IMR-90 (cell line): Measurements from ENCODE around the gene GKN2. TPM values are rescaled to one million over a fixed set of nuclear protein-coding genes. Genes with fewer than 3 reads are reported as not detected.
A peak's percentile ranks its signal among the peaks of the same experiment; 100 is the strongest.

ENCODE experiments used
- ATAC-seq: fragments of 200-7000 bp; cut with Tn5 transposase; 2 replicates; pipeline ENCODE4 v1.9.1; 2020; ENCODE audit warnings: low read depth, mild to moderate bottlenecking, moderate library complexity
- BruUV-seq: library from RNA; stranded (reverse); fragments of 400-500 nt; replicated peaks from 2 replicates; lab custom pipeline; 2021; lab: Mats Ljungman, UMichigan
- CTCF ChIA-PET: fragments of 300-600 bp; formaldehyde crosslinking; extraction: SDS; loops from one replicate; lab custom pipeline; 2021; ENCODE audit warnings: antibody characterized with exemption; lab: Yijun Ruan, JAX
- POLR2A ChIA-PET: fragments of 300-600 bp; sonication (Branson Sonifier 250); formaldehyde crosslinking; loops from one replicate; lab custom pipeline; 2022; ENCODE audit warnings: antibody characterized with exemption; ENCODE audit not compliant: unreplicated experiment; lab: Charles Lee
- DNase-seq: peaks from one replicate; pipeline ENCODE4 v3.0.0; 2013
- H2AFZ ChIP-seq: replicated peaks from 2 replicates; pipeline ENCODE3; 2013; ENCODE audit warnings: low read length, mild to moderate bottlenecking; ENCODE audit not compliant: poor library complexity
- H2AK5ac ChIP-seq: 2 replicates; pipeline ENCODE4 v1.6.1; 2013; ENCODE audit warnings: low read depth, low read length, inconsistent platforms
- H2AK9ac ChIP-seq: replicated peaks from 2 replicates; pipeline ENCODE3; 2013; ENCODE audit warnings: mild to moderate bottlenecking, low read depth, low read length, moderate library complexity; ENCODE audit not compliant: poor library complexity
- H2BK120ac ChIP-seq: 2 replicates; pipeline ENCODE4 v1.6.1; 2013; ENCODE audit warnings: low read depth, low read length, inconsistent platforms
- H2BK15ac ChIP-seq: 3 replicates; pipeline ENCODE4 v1.6.1; 2013; ENCODE audit warnings: low read depth, low read length, inconsistent platforms
- H2BK20ac ChIP-seq: 2 replicates; pipeline ENCODE4 v1.6.1; 2013; ENCODE audit warnings: low read depth, mild to moderate bottlenecking, inconsistent platforms, low read length, moderate library complexity
- H2BK5ac ChIP-seq: 2 replicates; pipeline ENCODE4 v1.6.1; 2013; ENCODE audit warnings: mild to moderate bottlenecking, low read depth, low read length, inconsistent platforms; ENCODE audit not compliant: poor library complexity, severe bottlenecking
- H3K14ac ChIP-seq: replicated peaks from 2 replicates; pipeline ENCODE4 v1.6.1; 2013; ENCODE audit warnings: low read depth, low read length, inconsistent platforms
- H3K18ac ChIP-seq: 2 replicates; pipeline ENCODE4 v1.6.1; 2013; ENCODE audit warnings: low read depth, low read length, control low read depth
- H3K23ac ChIP-seq: 2 replicates; pipeline ENCODE4 v1.6.1; 2013; ENCODE audit warnings: low read depth, low read length, inconsistent platforms
- H3K27ac ChIP-seq: 2 replicates; pipeline ENCODE4 v1.5.1; 2013; ENCODE audit warnings: mild to moderate bottlenecking, control low read depth, low read length; ENCODE audit not compliant: insufficient read depth
- H3K27me3 ChIP-seq: 2 replicates; pipeline ENCODE4 v1.6.1; 2013; ENCODE audit warnings: low read length; ENCODE audit not compliant: control insufficient read depth, insufficient read depth
- H3K36me3 ChIP-seq: 2 replicates; pipeline ENCODE4 v1.6.1; 2013; ENCODE audit warnings: low read length, mixed read lengths; ENCODE audit not compliant: control insufficient read depth, insufficient read depth
- H3K4ac ChIP-seq: 2 replicates; pipeline ENCODE4 v1.6.1; 2013; ENCODE audit warnings: low read depth, low read length, inconsistent platforms
- H3K4me1 ChIP-seq: 2 replicates; pipeline ENCODE4 v1.6.1; 2013; ENCODE audit warnings: low read length, mixed read lengths; ENCODE audit not compliant: control insufficient read depth, insufficient read depth
- H3K4me2 ChIP-seq: 2 replicates; pipeline ENCODE4 v1.6.1; 2013; ENCODE audit warnings: low read depth, mild to moderate bottlenecking, control low read depth, low read length, moderate library complexity
- H3K4me3 ChIP-seq: 2 replicates; pipeline ENCODE4 v1.5.1; 2013; ENCODE audit warnings: low read depth, mild to moderate bottlenecking, control low read depth, low read length, moderate library complexity; ENCODE audit not compliant: insufficient read depth
- H3K56ac ChIP-seq: 2 replicates; pipeline ENCODE4 v1.6.1; 2013; ENCODE audit warnings: low read length, inconsistent platforms; ENCODE audit not compliant: insufficient read depth; ENCODE audit errors: extremely low read depth
- H3K79me1 ChIP-seq, 2 experiments: 2 replicates each; pipeline ENCODE4 v1.6.1; 2013; ENCODE audit warnings: low read length in 2 of 2, inconsistent platforms in 1 of 2, low read depth in 1 of 2
- H3K9ac ChIP-seq: 2 replicates; pipeline ENCODE4 v1.6.1; 2013; ENCODE audit warnings: low read depth, low read length, control low read depth
- H3K9me1 ChIP-seq: 2 replicates; pipeline ENCODE4 v1.6.1; 2013; ENCODE audit warnings: low read length, inconsistent platforms; ENCODE audit not compliant: insufficient read depth
- H3K9me3 ChIP-seq: 2 replicates; pipeline ENCODE4 v1.6.1; 2013; ENCODE audit warnings: low read length; ENCODE audit not compliant: control insufficient read depth, insufficient read depth
- H4K20me1 ChIP-seq: 2 replicates; pipeline ENCODE4 v1.6.1; 2013; ENCODE audit warnings: low read length, inconsistent platforms; ENCODE audit not compliant: insufficient read depth
- H4K5ac ChIP-seq: 2 replicates; pipeline ENCODE4 v1.6.1; 2013; ENCODE audit warnings: mild to moderate bottlenecking, low read depth, low read length, control low read depth
- H4K8ac ChIP-seq, 2 experiments: 2 replicates each; pipeline ENCODE4 v1.6.1; 2013; ENCODE audit warnings: low read depth in 2 of 2, low read length in 2 of 2, control low read depth in 1 of 2, inconsistent platforms in 1 of 2
- H4K91ac ChIP-seq: 2 replicates; pipeline ENCODE4 v1.6.1; 2013; ENCODE audit warnings: low read depth, low read length, inconsistent platforms; ENCODE audit not compliant: insufficient read depth
- CEBPB ChIP-seq: IDR thresholded peaks from 2 replicates; pipeline ENCODE4 v1.6.1; 2012; ENCODE audit warnings: low read depth, low read length, improper control_type of control experiment
- CHD1 ChIP-seq: IDR thresholded peaks from 2 replicates; pipeline ENCODE4 v1.6.1; 2012; ENCODE audit warnings: low read depth, low read length, improper control_type of control experiment
- CTCF ChIP-seq: conservative IDR thresholded peaks from 2 replicates; pipeline ENCODE4 v1.5.1; 2012; ENCODE audit warnings: mild to moderate bottlenecking, low read depth, low read length, improper control_type of control experiment
- FOS ChIP-seq: fragments of 150-350 bp; IDR thresholded peaks from 2 replicates; pipeline ENCODE4 v1.6.1; 2016; ENCODE audit warnings: low read depth, low read length
- USF2 ChIP-seq: fragments of 150-350 bp; IDR thresholded peaks from 2 replicates; pipeline ENCODE4 v1.6.1; 2017; ENCODE audit warnings: mild to moderate bottlenecking, antibody characterized with exemption, low read length, low read depth
- WGBS, 2 experiments: methylation state at CpG; one replicate each; pipeline versions ENCODE4 v1.1.5 to v1.1.7; 2013; ENCODE audit warnings: missing lambda C conversion rate in 2 of 2; ENCODE audit not compliant: insufficient read length in 1 of 2; ENCODE audit errors: extremely low coverage in 2 of 2; 5-methylcytosine and 5-hydroxymethylcytosine counted together
- dilution Hi-C: fragments of 300-500 bp; cut with HindIII; formaldehyde crosslinking; loops from one replicate; pipeline ENCODE4 v1.14.3; 2018; ENCODE audit warnings: low sequenced_read_pairs; ENCODE audit not compliant: unreplicated experiment
- in situ Hi-C: fragments of 300-500 bp; cut with MboI; formaldehyde crosslinking; loops from 3 replicates; pipeline ENCODE4 v1.14.3; 2019; ENCODE audit warnings: low sequenced_read_pairs, inconsistent platforms, mixed read lengths
- intact Hi-C: fragments of 100-400 bp; cut with micrococcal nuclease; formaldehyde crosslinking; loops from 2 replicates; pipeline ENCODE4 v1.10.0; 2022
- polyA plus RNA-seq, 3 experiments: library from polyadenylated mRNA; depleted of rRNA; stranded (reverse); fragments of >200 nt; gene quantifications; 2 replicates each; pipeline ENCODE4 v1.2.3, GENCODE V29; 2012; ENCODE audit warnings: low replicate concordance in 1 of 3
- total RNA-seq: library from RNA; depleted of rRNA; stranded (reverse); fragments of >200 nt; gene quantifications from 2 replicates; pipeline ENCODE4 v1.2.3, GENCODE V29; 2012

The GKN2 gene
- total and polyA plus RNA-seq, 2 of the 4 experiments (the other 2 are of a cell fraction), result not detected

GRCh38 chr2:68961380-68961779 lies 8.7 kb upstream of the GKN2 start:
- intact Hi-C loops (no loop called here), in situ Hi-C loops (no loop called here), dilution Hi-C loops (no loop called here)
- no peak overlapping the region for H2BK15ac ChIP-seq
- H3K9me1 ChIP-seq, result peaks cover 3% of the 10 kb centered on the region; the same call in 1 of the 2 replicates
- no peak overlapping the region for H3K14ac ChIP-seq
- no peak overlapping the region for H2BK20ac ChIP-seq
- H3K9ac ChIP-seq, result no peak overlapping the region
- H4K91ac ChIP-seq, result no peak overlapping the region
- H3K36me3 ChIP-seq, result no peaks in the 10 kb centered on the region
- H3K4me1 ChIP-seq, result no peaks in the 10 kb centered on the region
- ATAC-seq (no peak), DNase-seq (no peak)
- WGBS, 2 experiments, result no CpG with 5 or more reads among the region's 4 CpGs
- no peak overlapping the region for H3K4me3 ChIP-seq
- peak overlapping the region; percentile 53 for H2AFZ ChIP-seq
- no peak overlapping the region for H2BK5ac ChIP-seq
- H3K27me3 ChIP-seq, result no peaks in the 10 kb centered on the region
- CTCF ChIA-PET, result no interaction called here
- BruUV-seq, result no TSS peak
- H3K79me1 ChIP-seq, result no peaks in the 10 kb centered on the region
- H3K23ac ChIP-seq, result 0 out of 2 replicates have a peak overlapping the region, but pooled peaks have one; percentile 11
- H4K5ac ChIP-seq, result no peak overlapping the region
- no peak overlapping the region for H2AK9ac ChIP-seq
- H4K20me1 ChIP-seq, result no peaks in the 10 kb centered on the region
- no peak overlapping the region for H2BK120ac ChIP-seq
- no peak overlapping the region for H2AK5ac ChIP-seq
- H3K9me3 ChIP-seq, result no peaks in the 10 kb centered on the region
- POLR2A ChIA-PET, result interaction anchor here (0.7 kb wide), 1 partner anchor 734 kb away, joined by 4 read pairs; no protein-coding TSS in a partner anchor
- TF ChIP-seq CHD1, result no peak
- TF ChIP-seq CTCF, result no peak
- TF ChIP-seq FOS, result no peak
- TF ChIP-seq CEBPB, result no peak
- no peak for TF ChIP-seq USF2
- no peak overlapping the region for H3K56ac ChIP-seq
- H3K18ac ChIP-seq, result no peak overlapping the region
- no peak overlapping the region for H3K4ac ChIP-seq
- no peak overlapping the region for H4K8ac ChIP-seq
- H3K4me2 ChIP-seq, result no peak overlapping the region
- H3K27ac ChIP-seq, result no peak overlapping the region
